Prostate gland (tissue), 2 donors: ENCODE data around the gene FASLG. TPM values are rescaled to one million over a fixed set of nuclear protein-coding genes. Genes with fewer than 3 reads are reported as not detected.

Source experiments
- DNase-seq: peaks from one replicate; pipeline ENCODE4 v3.0.0-alpha.2; 2019; ENCODE audit warnings: low spot score
- H3K27ac ChIP-seq, 2 donors: fragments of 200-600 bp; sonication (generic); 2 replicates each; pipeline ENCODE4 v1.5.1; 2017 to 2019
- H3K27me3 ChIP-seq: fragments of 200-600 bp; sonication (generic); replicated peaks from 2 replicates; pipeline ENCODE4 v1.5.1; 2019; ENCODE audit not compliant: insufficient read depth
- H3K36me3 ChIP-seq, 2 donors: fragments of 200-600 bp; sonication (generic); 1 replicate in 1 of 2; 2 replicates in 1 of 2; pipeline versions ENCODE4 v1.5.1 to v1.8.1; 2017 to 2019
- H3K4me1 ChIP-seq: fragments of 200-600 bp; sonication (generic); replicated peaks from 2 replicates; pipeline ENCODE4 v1.5.1; 2019
- H3K4me3 ChIP-seq, 2 donors: fragments of 200-600 bp; sonication (generic); 2 replicates each; pipeline ENCODE4 v1.5.1; 2017 to 2019
- H3K9me3 ChIP-seq: fragments of 200-600 bp; sonication (generic); 2 replicates; pipeline ENCODE4 v1.5.1; 2017
- POLR2A ChIP-seq: fragments of 450-650 bp; IDR thresholded peaks from one replicate; pipeline ENCODE4 v1.6.1; 2016; ENCODE audit warnings: antibody characterized with exemption, mild to moderate bottlenecking
- POLR2AphosphoS5 ChIP-seq: sonication (generic); formaldehyde crosslinking; IDR thresholded peaks from one replicate; pipeline ENCODE4 v1.6.1; 2017; ENCODE audit warnings: antibody characterized with exemption
- WGBS: methylation state at CpG from one replicate; pipeline ENCODE4 v1.1.5; 2018; 5-methylcytosine and 5-hydroxymethylcytosine counted together
- intact Hi-C: fragments of 100-400 bp; cut with DNase I; formaldehyde crosslinking; loops from one replicate; pipeline ENCODE4 v1.14.2; 2022
- total RNA-seq, 2 donors: library from RNA; depleted of rRNA; stranded (reverse); fragments of >200 nt; gene quantifications; one replicate each; pipeline ENCODE4 v1.1.0, GENCODE V29; 2016
- TF ChIP-seq, protein P1 (sequence below), 4 experiments: fragments of 200-600 bp in 2 of 4; fragments of 450-650 bp in 2 of 4; sonication (generic) in 2 of 4; IDR thresholded peaks; 1 replicate in 3 of 4; 2 replicates in 1 of 4; pipeline ENCODE4 v1.5.1; 2016 to 2019; ENCODE audit warnings: antibody characterized with exemption in 4 of 4, mild to moderate bottlenecking in 2 of 4, moderate library complexity in 2 of 4

FASLG gene
- total RNA-seq, 2 donors from 2014 or later: not detected

- DNase-seq: no peak
- H3K27me3 ChIP-seq: no peaks in the 10 kb centered on the region
- H3K4me1 ChIP-seq: no peaks in the 10 kb centered on the region
- no peaks in the 10 kb centered on the region for H3K36me3 ChIP-seq
- no peak overlapping the region for H3K4me3 ChIP-seq
- intact Hi-C loops: no loop called here
- TF ChIP-seq POLR2AphosphoS5 (no peak), POLR2A (no peak)
- TF ChIP-seq, protein P1, sequence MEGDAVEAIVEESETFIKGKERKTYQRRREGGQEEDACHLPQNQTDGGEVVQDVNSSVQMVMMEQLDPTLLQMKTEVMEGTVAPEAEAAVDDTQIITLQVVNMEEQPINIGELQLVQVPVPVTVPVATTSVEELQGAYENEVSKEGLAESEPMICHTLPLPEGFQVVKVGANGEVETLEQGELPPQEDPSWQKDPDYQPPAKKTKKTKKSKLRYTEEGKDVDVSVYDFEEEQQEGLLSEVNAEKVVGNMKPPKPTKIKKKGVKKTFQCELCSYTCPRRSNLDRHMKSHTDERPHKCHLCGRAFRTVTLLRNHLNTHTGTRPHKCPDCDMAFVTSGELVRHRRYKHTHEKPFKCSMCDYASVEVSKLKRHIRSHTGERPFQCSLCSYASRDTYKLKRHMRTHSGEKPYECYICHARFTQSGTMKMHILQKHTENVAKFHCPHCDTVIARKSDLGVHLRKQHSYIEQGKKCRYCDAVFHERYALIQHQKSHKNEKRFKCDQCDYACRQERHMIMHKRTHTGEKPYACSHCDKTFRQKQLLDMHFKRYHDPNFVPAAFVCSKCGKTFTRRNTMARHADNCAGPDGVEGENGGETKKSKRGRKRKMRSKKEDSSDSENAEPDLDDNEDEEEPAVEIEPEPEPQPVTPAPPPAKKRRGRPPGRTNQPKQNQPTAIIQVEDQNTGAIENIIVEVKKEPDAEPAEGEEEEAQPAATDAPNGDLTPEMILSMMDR (IDR thresholded peaks at IDR 0.05): no peak
- no peaks in the 10 kb centered on the region for H3K9me3 ChIP-seq
- 78% methylated on average over 3 of the region's 3 CpGs for WGBS
- H3K27ac ChIP-seq: no peak overlapping the region
Observed at GRCh38 chr1:172699111-172699510, 40.2 kb downstream of the FASLG start.

DNA sequence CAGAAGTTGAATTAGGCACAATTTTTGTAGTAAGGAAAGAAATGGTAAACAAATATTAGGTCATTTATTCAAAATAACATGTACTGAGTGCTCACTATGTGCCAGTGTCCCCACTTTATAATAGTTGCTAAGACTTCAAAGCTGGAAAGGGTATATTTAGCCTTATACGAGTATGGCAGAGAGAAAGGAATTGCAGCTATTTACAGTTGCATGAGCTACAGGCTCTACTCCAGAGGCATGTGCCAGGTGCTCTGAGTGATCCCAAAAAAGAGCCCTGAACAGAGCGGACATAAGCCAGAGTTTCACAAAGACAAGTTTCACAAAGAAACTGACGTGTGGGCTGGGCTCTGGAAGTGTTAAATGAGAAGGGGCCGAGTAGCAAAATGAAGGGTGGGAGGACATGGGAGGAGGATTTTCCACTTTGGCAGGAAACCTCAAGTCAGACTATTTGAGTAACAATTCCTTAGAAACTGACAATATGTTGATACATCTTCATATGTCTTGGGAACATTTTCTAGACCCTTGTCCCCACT lies 40.9 kb downstream of the FASLG start:
- Histone ChIP-seq H3K27me3 (no peaks in the 10 kb centered on the region), H3K27ac (no peak overlapping the region), H3K4me3 (no peak overlapping the region), H3K9me3 (no peaks in the 10 kb centered on the region), H3K4me1 (no peaks in the 10 kb centered on the region), H3K36me3 (no peaks in the 10 kb centered on the region)
- DNase-seq: no peak
- TF ChIP-seq POLR2AphosphoS5 (no peak), POLR2A (no peak)
- TF ChIP-seq, protein P1 (IDR thresholded peaks at IDR 0.05): no peak
- intact Hi-C loops: no loop called here
- WGBS: 26% methylated on average over 4 of the region's 4 CpGs

DNA sequence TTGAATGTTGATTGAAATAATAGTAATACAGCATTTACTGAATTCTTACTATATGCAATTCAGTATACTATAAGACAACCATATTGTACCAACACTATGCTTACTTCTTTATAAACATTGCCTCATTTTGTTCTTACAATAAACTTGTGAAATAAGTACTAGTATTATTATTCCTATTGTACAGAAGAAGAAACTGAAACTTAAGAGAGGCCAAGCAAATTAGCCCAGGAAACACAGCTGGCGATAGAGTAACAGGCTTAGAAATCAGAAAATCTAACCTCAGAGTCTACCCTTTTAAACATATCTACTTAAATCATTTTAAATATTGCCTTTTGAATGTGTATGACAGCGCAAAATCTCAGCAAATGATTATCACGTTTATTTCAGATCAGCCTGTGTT lies 41.7 kb downstream of the FASLG start:
- WGBS: 94% methylated on average over 3 of the region's 3 CpGs
- H3K4me3 ChIP-seq: no peak overlapping the region
- DNase-seq: no peak
- no peaks in the 10 kb centered on the region for H3K4me1 ChIP-seq
- TF ChIP-seq, protein P1 (IDR thresholded peaks at IDR 0.05): no peak
- TF ChIP-seq POLR2A (no peak), POLR2AphosphoS5 (no peak)
- no peaks in the 10 kb centered on the region for H3K27me3 ChIP-seq
- H3K36me3 ChIP-seq: no peaks in the 10 kb centered on the region
- no peaks in the 10 kb centered on the region for H3K9me3 ChIP-seq
- intact Hi-C loops: no loop called here
- no peak overlapping the region for H3K27ac ChIP-seq

- Histone ChIP-seq H3K4me1 (no peaks in the 10 kb centered on the region), H3K27ac (no peak overlapping the region), H3K4me3 (no peak overlapping the region), H3K36me3 (no peaks in the 10 kb centered on the region), H3K27me3 (no peaks in the 10 kb centered on the region), H3K9me3 (no peaks in the 10 kb centered on the region)
- 64% methylated on average over 1 of the region's 1 CpG for WGBS
- no peak for DNase-seq
- TF ChIP-seq POLR2AphosphoS5 (no peak), POLR2A (no peak)
- TF ChIP-seq, protein P1 (IDR thresholded peaks at IDR 0.05): no peak
- intact Hi-C loops: no loop called here
Observed at GRCh38 chr1:172704001-172704400, 45.1 kb downstream of the FASLG start.

DNA sequence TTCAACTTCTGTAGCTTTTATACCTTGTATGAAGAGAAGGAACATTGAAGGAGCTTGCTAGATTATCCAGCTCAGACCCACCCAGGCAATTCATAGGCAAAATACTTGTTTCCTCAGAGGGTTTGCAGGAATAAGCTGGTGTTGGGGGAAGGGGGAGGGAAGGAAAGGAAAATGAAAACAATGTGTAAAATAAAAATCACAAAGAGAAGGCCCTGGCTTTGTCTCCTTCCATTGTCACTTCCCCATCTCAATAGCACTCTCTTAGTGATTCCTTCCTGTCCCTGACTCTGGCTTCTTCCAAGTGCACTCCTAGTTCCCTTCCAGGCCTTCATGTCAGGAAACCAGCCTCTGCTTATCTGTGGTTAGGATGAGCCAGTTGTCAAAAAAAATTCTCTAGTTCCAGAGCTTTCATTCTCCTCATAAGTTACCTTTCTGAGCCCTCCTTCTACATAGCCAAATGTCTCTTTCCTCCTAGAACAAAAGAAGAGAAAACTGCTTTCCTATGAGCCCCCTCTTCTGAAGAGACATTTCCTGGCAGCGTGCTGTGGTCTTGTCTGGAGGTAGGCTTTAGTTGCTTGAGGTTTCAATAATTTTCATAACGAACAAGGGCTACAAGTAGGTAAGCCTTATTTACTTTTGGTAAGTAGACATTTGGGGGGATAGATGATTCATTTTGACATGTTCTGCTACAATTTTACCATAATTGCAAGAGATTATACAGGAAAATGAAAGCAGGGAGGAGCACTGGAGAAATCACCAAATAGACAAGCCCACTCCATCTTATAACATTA lies 45.7 kb downstream of the FASLG start:
- Histone ChIP-seq H3K27ac (no peak overlapping the region), H3K36me3 (no peaks in the 10 kb centered on the region), H3K9me3 (no peaks in the 10 kb centered on the region), H3K4me3 (no peak overlapping the region), H3K27me3 (no peaks in the 10 kb centered on the region), H3K4me1 (no peaks in the 10 kb centered on the region)
- TF ChIP-seq, protein P1 (IDR thresholded peaks at IDR 0.05): no peak
- TF ChIP-seq POLR2A: no peak
- no peak for TF ChIP-seq POLR2AphosphoS5
- intact Hi-C loops: no loop called here
- DNase-seq: no peak
- WGBS: 71% methylated on average over 2 of the region's 2 CpGs
